Endothelial cell of umbilical vein (primary cell): Measurements from ENCODE around the gene SCAANT1. TPM values are rescaled to one million over a fixed set of nuclear protein-coding genes. Genes with fewer than 3 reads are reported as not detected.

Source experiments
- BruUV-seq: library from RNA; stranded (reverse); fragments of 400-500 nt; replicated peaks from 2 replicates; lab custom pipeline; 2021; lab: Mats Ljungman, UMichigan
- CTCF ChIA-PET: fragments of 300-600, 350-600 bp; sonication (Branson Sonifier 250); formaldehyde crosslinking; loops from one replicate; lab custom pipeline; 2021; ENCODE audit warnings: antibody characterized with exemption, inconsistent platforms; lab: Charles Lee
- POLR2A ChIA-PET: fragments of 300-600, 350-600 bp; sonication (Branson Sonifier 250); formaldehyde crosslinking; loops from one replicate; lab custom pipeline; 2021; ENCODE audit warnings: antibody characterized with exemption, inconsistent platforms; lab: Charles Lee
- DNase-seq: peaks from one replicate; pipeline ENCODE4 v3.0.0-alpha.2; 2011; ENCODE audit warnings: low read depth, low spot score
- FAIRE-seq: peaks from 2 replicates; lab custom pipeline; 2011; peaks lifted over from hg19 to GRCh38; lab: Jason Lieb, UNC
- H2AFZ ChIP-seq: 2 replicates; pipeline ENCODE4 v1.6.0; 2012; ENCODE audit warnings: low read depth, low read length, control low read depth, inconsistent platforms
- H3K27ac ChIP-seq: 2 replicates; pipeline ENCODE4 v1.5.1; 2011; ENCODE audit warnings: low read depth, mild to moderate bottlenecking, control low read depth, low read length, moderate library complexity; ENCODE audit not compliant: insufficient read depth
- H3K27me3 ChIP-seq, 2 experiments: 2 replicates each; pipeline versions ENCODE4 v1.6.0 to v1.6.1; 2011; ENCODE audit warnings: low read length in 2 of 2, mixed read lengths in 1 of 2; ENCODE audit not compliant: control insufficient read depth in 2 of 2, insufficient read depth in 2 of 2
- H3K36me3 ChIP-seq, 2 experiments: 2 replicates in 1 of 2; 3 replicates in 1 of 2; pipeline ENCODE4 v1.5.1; 2011; ENCODE audit warnings: low read length in 2 of 2, mild to moderate bottlenecking in 1 of 2, moderate library complexity in 1 of 2; ENCODE audit not compliant: control insufficient read depth in 2 of 2, insufficient read depth in 2 of 2; ENCODE audit errors: extremely low read depth in 1 of 2
- H3K4me1 ChIP-seq: 3 replicates; pipeline ENCODE4 v1.5.1; 2011; ENCODE audit warnings: mild to moderate bottlenecking, low read length; ENCODE audit not compliant: control insufficient read depth, insufficient read depth; ENCODE audit errors: extremely low read depth
- H3K4me2 ChIP-seq: 2 replicates; pipeline ENCODE4 v1.6.1; 2011; ENCODE audit warnings: low read length, control low read depth, mixed read lengths; ENCODE audit not compliant: insufficient read depth
- H3K4me3 ChIP-seq, 3 experiments: fragments of 200-600 bp in 1 of 3; sonication (generic), shearing (Covaris generic) in 1 of 3; replicated peaks in 1 of 3; 2 replicates each; pipeline ENCODE4 v1.5.1; 2011 to 2016; ENCODE audit warnings: control low read depth in 3 of 3, low read length in 3 of 3, mild to moderate bottlenecking in 2 of 3, inconsistent platforms in 1 of 3, low read depth in 1 of 3, moderate library complexity in 1 of 3; ENCODE audit not compliant: insufficient read depth in 1 of 3
- H3K79me2 ChIP-seq: 2 replicates; pipeline ENCODE4 v1.6.0; 2012; ENCODE audit warnings: low read length, inconsistent platforms; ENCODE audit not compliant: control insufficient read depth, insufficient read depth
- H3K9ac ChIP-seq: replicated peaks from 2 replicates; pipeline ENCODE3; 2011; ENCODE audit warnings: low read length, control low read depth; ENCODE audit not compliant: insufficient read depth; ENCODE audit errors: extremely low read depth
- H3K9me1 ChIP-seq: replicated peaks from 3 replicates; pipeline ENCODE4 v1.6.0; 2011; ENCODE audit warnings: mild to moderate bottlenecking, low read length; ENCODE audit not compliant: control insufficient read depth, insufficient read depth; ENCODE audit errors: extremely low read depth
- H3K9me3 ChIP-seq: replicated peaks from 2 replicates; pipeline ENCODE4 v1.5.1; 2012; ENCODE audit warnings: low read length, inconsistent platforms; ENCODE audit not compliant: control insufficient read depth, insufficient read depth
- H4K20me1 ChIP-seq: replicated peaks from 2 replicates; pipeline ENCODE3; 2011; ENCODE audit warnings: mild to moderate bottlenecking, low read length; ENCODE audit not compliant: control insufficient read depth, insufficient read depth; ENCODE audit errors: extremely low read depth
- FOS ChIP-seq: IDR thresholded peaks from 2 replicates; pipeline ENCODE4 v1.6.1; 2011; ENCODE audit warnings: mild to moderate bottlenecking, low read length, moderate library complexity, borderline replicate concordance; ENCODE audit not compliant: insufficient read depth
- GATA2 ChIP-seq: IDR thresholded peaks from 2 replicates; pipeline ENCODE4 v1.7.0; 2011; ENCODE audit warnings: low read depth, mild to moderate bottlenecking, moderate library complexity, mixed read lengths, low read length; ENCODE audit not compliant: insufficient read length, insufficient read depth
- JUN ChIP-seq: IDR thresholded peaks from 2 replicates; pipeline ENCODE4 v1.6.1; 2011; ENCODE audit warnings: borderline replicate concordance, low read depth; ENCODE audit not compliant: insufficient read length, insufficient read depth
- POLR2A ChIP-seq: IDR thresholded peaks from 2 replicates; pipeline ENCODE4 v1.6.1; 2012; ENCODE audit warnings: low read depth, mild to moderate bottlenecking, control low read depth, low read length
- POLR2AphosphoS5 ChIP-seq: IDR thresholded peaks from 2 replicates; pipeline ENCODE4 v1.6.1; 2012; ENCODE audit warnings: low read depth, mild to moderate bottlenecking, control low read depth, low read length, moderate library complexity; ENCODE audit not compliant: insufficient read depth
- dilution Hi-C: fragments of 300-500 bp; cut with MboI; formaldehyde crosslinking; loops from one replicate; pipeline ENCODE4 v1.15.0; 2019; ENCODE audit warnings: low sequenced_read_pairs; ENCODE audit not compliant: extremely low pct_ligation_motif_present
- intact Hi-C: fragments of 100-400 bp; cut with micrococcal nuclease; formaldehyde crosslinking; loops from one replicate; pipeline ENCODE4 v1.10.0; 2022
- polyA plus RNA-seq, 4 experiments: library from polyadenylated mRNA; depleted of rRNA in 3 of 4; stranded (reverse) in 3 of 4; unstranded in 1 of 4; fragments of >200 nt; gene quantifications; 2 replicates each; pipeline versions ENCODE4 v1.2.1 to v1.2.3, GENCODE V29; 2011 to 2012; ENCODE audit warnings: missing spikeins in 1 of 4
- total RNA-seq: library from RNA; stranded (reverse); gene quantifications from 2 replicates; pipeline ENCODE4 v1.2.3, GENCODE V29; 2021

Gene SCAANT1
- total and polyA plus RNA-seq, 2 donors (not counting 3 experiments of a cell fraction or from before 2014, with no cell fraction given) = not detected

DNA sequence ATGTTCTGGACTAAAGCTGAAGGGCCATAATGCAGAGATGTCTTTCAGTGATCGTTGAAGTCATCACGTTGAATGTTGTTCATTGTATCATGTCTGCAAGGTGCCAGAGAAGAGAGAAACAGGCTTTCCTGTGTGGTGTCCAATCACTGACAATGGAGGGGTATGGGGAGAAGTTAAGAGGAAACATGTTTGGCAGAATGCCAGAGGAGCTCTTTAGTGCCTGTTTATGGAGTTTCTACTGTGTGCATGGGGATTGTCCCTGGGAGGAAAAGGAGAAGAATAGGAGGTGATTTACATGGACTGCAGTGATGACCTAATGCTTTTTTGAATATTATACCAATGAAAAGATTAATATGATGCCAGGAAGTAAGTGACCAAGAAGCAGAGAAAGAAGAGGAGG lies 11.7 kb downstream of the SCAANT1 start:
- peak overlapping the region; percentile 3 for H3K4me2 ChIP-seq
- peaks cover 17% of the 10 kb centered on the region for H3K4me1 ChIP-seq
- dilution Hi-C loops = no loop called here
- DNase-seq (peak; percentile 86), FAIRE-seq (peak; percentile 87)
- H3K36me3 ChIP-seq = no peaks in the 10 kb centered on the region
- H2AFZ ChIP-seq = no peak overlapping the region
- H3K27me3 ChIP-seq = no peaks in the 10 kb centered on the region
- no peaks in the 10 kb centered on the region for H4K20me1 ChIP-seq
- no TSS peak for BruUV-seq
- peak overlapping the region; percentile 32 for H3K27ac ChIP-seq
- POLR2A ChIA-PET = no interaction called here
- peaks cover 7% of the 10 kb centered on the region for H3K79me2 ChIP-seq
- H3K9ac ChIP-seq = no peak overlapping the region
- TF ChIP-seq FOS = no peak
- TF ChIP-seq POLR2AphosphoS5 = no peak
- peak; percentile 34 for TF ChIP-seq JUN
- H3K9me3 ChIP-seq = no peaks in the 10 kb centered on the region
- no peak overlapping the region for H3K4me3 ChIP-seq
- no peaks in the 10 kb centered on the region for H3K9me1 ChIP-seq
- CTCF ChIA-PET = interaction anchor here (1.2 to 1.6 kb wide), 2 partner anchors 11 kb away, joined by 3 to 8 read pairs; partner anchors contain the start of gene SCAANT1
- intact Hi-C loops = no loop called here

DNA sequence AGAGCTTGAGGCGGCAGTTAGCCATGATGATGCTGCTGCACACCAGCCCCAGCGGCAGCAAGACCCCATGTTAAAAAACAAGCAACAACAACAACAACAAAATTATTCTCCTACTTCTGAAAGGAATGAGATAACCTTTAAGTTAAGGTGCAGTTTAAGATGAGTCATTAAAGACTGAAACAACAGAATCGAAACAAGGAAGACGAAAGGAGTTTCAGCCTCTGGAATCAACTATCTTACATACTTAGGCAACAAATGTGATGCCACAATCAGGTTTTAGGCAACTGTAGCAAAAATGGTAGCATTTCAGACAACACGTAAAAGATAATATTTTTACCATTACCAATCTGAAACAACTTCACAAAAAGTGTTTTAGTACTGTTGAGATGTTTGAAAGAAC lies 12.2 kb downstream of the SCAANT1 start:
- Histone ChIP-seq H3K4me2 (no peak overlapping the region), H3K9me1 (no peaks in the 10 kb centered on the region), H3K9ac (no peak overlapping the region), H4K20me1 (no peaks in the 10 kb centered on the region), H3K27ac (peak overlapping the region; percentile 4), H2AFZ (no peak overlapping the region), H3K36me3 (no peaks in the 10 kb centered on the region), H3K4me3 (no peak overlapping the region), H3K4me1 (peaks cover 17% of the 10 kb centered on the region), H3K79me2 (peaks cover 7% of the 10 kb centered on the region), H3K27me3 (no peaks in the 10 kb centered on the region), H3K9me3 (no peaks in the 10 kb centered on the region)
- ChIA-PET CTCF (interaction anchor here (1.6 kb wide), 1 partner anchor 11 kb away, joined by 8 read pairs; the partner anchor contains the start of gene SCAANT1), POLR2A (no interaction called here)
- dilution Hi-C loops (no loop called here), intact Hi-C loops (no loop called here)
- BruUV-seq = no TSS peak
- FAIRE-seq (no peak), DNase-seq (no peak)
- TF ChIP-seq JUN (peak; percentile 24), GATA2 (no peak), POLR2A (no peak)
